ENCODE results near the gene KLHL13. TPM values are rescaled to one million over a fixed set of nuclear protein-coding genes. Genes with fewer than 3 reads are reported as not detected.
"Not testable (repeated sequence)": the region's sequence is repeated elsewhere in the genome, so short reads cannot be mapped to it uniquely, and the experiment has no call there.

The KLHL13 gene
- total RNA-seq, 2 experiments from 2014 or later, result 0.19 to 0.36 TPM

DNA sequence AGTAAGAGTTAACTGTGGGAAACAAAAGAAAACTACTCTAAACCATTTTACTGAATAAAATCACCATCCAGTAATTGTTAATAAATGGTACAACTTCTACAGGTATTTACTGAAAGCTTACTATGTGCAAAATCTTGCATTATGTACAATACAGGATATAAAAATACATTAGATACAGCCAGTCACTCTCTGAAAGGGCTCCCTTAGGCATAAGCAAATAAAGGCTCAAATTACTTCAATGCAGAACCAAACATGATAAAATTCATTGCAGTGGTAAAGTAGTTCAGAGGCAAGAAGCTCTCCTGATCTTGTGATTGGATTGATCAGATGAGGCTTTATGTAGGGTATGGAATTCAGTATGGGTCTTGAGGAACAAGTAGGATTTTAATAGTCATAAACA, 100.2 kb downstream of the KLHL13 start:
- Histone ChIP-seq H3K4me3 (ENCODE audit: low read length) (no peak overlapping the region), H3K27me3 (ENCODE audit: control insufficient read depth in 1 of 2, insufficient read depth in 2 of 2, low read length in 2 of 2) (no peaks in the 10 kb centered on the region), H3K4me1 (ENCODE audit: insufficient read depth, low read length) (no peaks in the 10 kb centered on the region), H3K36me3 (ENCODE audit: insufficient read depth, low read length) (no peaks in the 10 kb centered on the region), H3K27ac (ENCODE audit: low read depth in 1 of 2, low read length in 2 of 2) (no peak overlapping the region), H3K9me3 (ENCODE audit: control insufficient read depth in 1 of 2, insufficient read depth in 1 of 2, low read length in 2 of 2) (peaks cover 0 to 3% of the 10 kb centered on the region in 2 experiments)
- no peaks in the 10 kb centered on the region for H3K36me3 Mint-ChIP-seq (ENCODE audit: low read depth)
- peaks cover 3% of the 10 kb centered on the region for H3K9me3 Mint-ChIP-seq
- no peak for DNase-seq
- TF ChIP-seq, protein P1, sequence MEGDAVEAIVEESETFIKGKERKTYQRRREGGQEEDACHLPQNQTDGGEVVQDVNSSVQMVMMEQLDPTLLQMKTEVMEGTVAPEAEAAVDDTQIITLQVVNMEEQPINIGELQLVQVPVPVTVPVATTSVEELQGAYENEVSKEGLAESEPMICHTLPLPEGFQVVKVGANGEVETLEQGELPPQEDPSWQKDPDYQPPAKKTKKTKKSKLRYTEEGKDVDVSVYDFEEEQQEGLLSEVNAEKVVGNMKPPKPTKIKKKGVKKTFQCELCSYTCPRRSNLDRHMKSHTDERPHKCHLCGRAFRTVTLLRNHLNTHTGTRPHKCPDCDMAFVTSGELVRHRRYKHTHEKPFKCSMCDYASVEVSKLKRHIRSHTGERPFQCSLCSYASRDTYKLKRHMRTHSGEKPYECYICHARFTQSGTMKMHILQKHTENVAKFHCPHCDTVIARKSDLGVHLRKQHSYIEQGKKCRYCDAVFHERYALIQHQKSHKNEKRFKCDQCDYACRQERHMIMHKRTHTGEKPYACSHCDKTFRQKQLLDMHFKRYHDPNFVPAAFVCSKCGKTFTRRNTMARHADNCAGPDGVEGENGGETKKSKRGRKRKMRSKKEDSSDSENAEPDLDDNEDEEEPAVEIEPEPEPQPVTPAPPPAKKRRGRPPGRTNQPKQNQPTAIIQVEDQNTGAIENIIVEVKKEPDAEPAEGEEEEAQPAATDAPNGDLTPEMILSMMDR (IDR thresholded peaks at IDR 0.05), result no peak
- ChIA-PET CTCF (no interaction called here), POLR2A (no interaction called here)
- intact Hi-C loops (cut with DNase I, micrococcal nuclease), result no loop called here
- H3K4me1 Mint-ChIP-seq (ENCODE audit: low read depth), result no peaks in the 10 kb centered on the region
- no peak for ATAC-seq (ENCODE audit: poor library complexity)
- H3K4me3 Mint-ChIP-seq, result no peak overlapping the region
- H3K27me3 Mint-ChIP-seq, result no peaks in the 10 kb centered on the region
- H3K27ac Mint-ChIP-seq, result no peak overlapping the region

- H3K27ac ChIP-seq (ENCODE audit: low read depth in 1 of 2, low read length in 2 of 2); intact Hi-C loops (cut with DNase I, micrococcal nuclease); H3K4me1 Mint-ChIP-seq (ENCODE audit: low read depth); H3K9me3 Mint-ChIP-seq; H3K4me3 ChIP-seq (ENCODE audit: low read length); H3K4me3 Mint-ChIP-seq; H3K36me3 ChIP-seq (ENCODE audit: insufficient read depth, low read length); DNase-seq; CTCF ChIA-PET; H3K36me3 Mint-ChIP-seq (ENCODE audit: low read depth); H3K27ac Mint-ChIP-seq; ATAC-seq (ENCODE audit: poor library complexity); H3K27me3 ChIP-seq (ENCODE audit: control insufficient read depth in 1 of 2, insufficient read depth in 2 of 2, low read length in 2 of 2); H3K4me1 ChIP-seq (ENCODE audit: insufficient read depth, low read length); H3K27me3 Mint-ChIP-seq; H3K9me3 ChIP-seq (ENCODE audit: control insufficient read depth in 1 of 2, insufficient read depth in 1 of 2, low read length in 2 of 2); POLR2A ChIA-PET: not testable (repeated sequence)
Measured at GRCh38 chrX:118002417-118002816, 114.2 kb downstream of the KLHL13 start.

- H3K4me3 ChIP-seq (ENCODE audit: low read length), result no peak overlapping the region
- peaks cover 2% of the 10 kb centered on the region for H3K9me3 Mint-ChIP-seq
- no peak overlapping the region for H3K27ac Mint-ChIP-seq
- ChIA-PET POLR2A (no interaction called here), CTCF (no interaction called here)
- no peaks in the 10 kb centered on the region for H3K36me3 ChIP-seq (ENCODE audit: insufficient read depth, low read length)
- no peaks in the 10 kb centered on the region for H3K27me3 Mint-ChIP-seq
- ATAC-seq (ENCODE audit: poor library complexity) (no peak), DNase-seq (no peak)
- H3K36me3 Mint-ChIP-seq (ENCODE audit: low read depth), result no peaks in the 10 kb centered on the region
- H3K4me1 Mint-ChIP-seq (ENCODE audit: low read depth), result no peaks in the 10 kb centered on the region
- no peak overlapping the region for H3K4me3 Mint-ChIP-seq
- no peaks in the 10 kb centered on the region for H3K9me3 ChIP-seq (ENCODE audit: control insufficient read depth in 1 of 2, insufficient read depth in 1 of 2, low read length in 2 of 2)
- H3K4me1 ChIP-seq (ENCODE audit: insufficient read depth, low read length), result no peaks in the 10 kb centered on the region
- intact Hi-C loops (cut with DNase I, micrococcal nuclease), result no loop called here
- H3K27ac ChIP-seq (ENCODE audit: low read depth in 1 of 2, low read length in 2 of 2), result no peak overlapping the region
- TF ChIP-seq, protein P1 (IDR thresholded peaks at IDR 0.05), result no peak
- no peaks in the 10 kb centered on the region for H3K27me3 ChIP-seq (ENCODE audit: control insufficient read depth in 1 of 2, insufficient read depth in 2 of 2, low read length in 2 of 2)
Measured at GRCh38 chrX:118000518-118000917, 116.1 kb downstream of the KLHL13 start.

DNA sequence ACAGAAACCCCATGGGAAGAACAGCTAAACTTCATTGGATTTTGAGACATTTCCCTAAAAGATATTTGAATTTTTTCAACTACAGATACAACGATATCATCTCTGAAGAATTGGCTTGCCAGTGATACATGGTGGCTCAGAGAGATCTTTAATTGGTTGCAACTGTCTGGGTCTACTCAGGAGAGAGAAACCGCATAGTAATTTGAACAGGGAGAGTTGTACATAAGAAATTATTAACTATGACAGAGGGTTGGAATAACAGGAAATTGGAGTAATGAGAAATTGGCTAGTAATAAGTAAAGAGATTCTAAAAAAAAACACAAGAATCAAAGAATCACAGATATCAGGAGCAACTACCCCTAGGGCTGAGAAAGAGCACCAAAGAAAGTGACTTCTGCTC, 118.4 kb downstream of the KLHL13 start:
- Histone ChIP-seq H3K4me1 (ENCODE audit: insufficient read depth, low read length) (no peaks in the 10 kb centered on the region), H3K36me3 (ENCODE audit: insufficient read depth, low read length) (no peaks in the 10 kb centered on the region), H3K27me3 (ENCODE audit: control insufficient read depth in 1 of 2, insufficient read depth in 2 of 2, low read length in 2 of 2) (no peaks in the 10 kb centered on the region), H3K27ac (ENCODE audit: low read depth in 1 of 2, low read length in 2 of 2) (no peak overlapping the region), H3K9me3 (ENCODE audit: control insufficient read depth in 1 of 2, insufficient read depth in 1 of 2, low read length in 2 of 2) (no peaks in the 10 kb centered on the region), H3K4me3 (ENCODE audit: low read length) (no peak overlapping the region)
- Mint-ChIP-seq H3K4me1 (ENCODE audit: low read depth) (no peaks in the 10 kb centered on the region), H3K9me3 (peaks cover 2% of the 10 kb centered on the region), H3K36me3 (ENCODE audit: low read depth) (no peaks in the 10 kb centered on the region), H3K27me3 (no peaks in the 10 kb centered on the region), H3K27ac (no peak overlapping the region), H3K4me3 (no peak overlapping the region)
- ChIA-PET CTCF (no interaction called here), POLR2A (no interaction called here)
- no peak for ATAC-seq (ENCODE audit: poor library complexity)
- no peak for DNase-seq
- intact Hi-C loops (cut with DNase I, micrococcal nuclease), result no loop called here
- TF ChIP-seq, protein P1 (IDR thresholded peaks at IDR 0.05), result no peak

Measured in CD4-positive, alpha-beta T cell (primary cell).